Measurements from ENCODE around the gene KATNAL1.

GRCh38 chr13:30216111-30216510 is 91.2 kb downstream of the KATNAL1 start:
- TF ChIP-seq GATA2 (IDR thresholded peaks at IDR 0.05; ENCODE audit: low read depth, low read length) = no peak
- no peak for TF ChIP-seq GATA3 (IDR thresholded peaks at IDR 0.05; ENCODE audit: low read depth, low read length)
